ENCODE results near the gene GLRX5.

- TF ChIP-seq POLR2A (IDR thresholded peaks at IDR 0.05) (no peak), CTCF (IDR thresholded peaks at IDR 0.05) (no peak), POLR2AphosphoS5 (IDR thresholded peaks at IDR 0.05) (no peak), EP300 (IDR thresholded peaks at IDR 0.05) (no peak)
These were observed 41.1 kb downstream of the GLRX5 start for GRCh38 chr14:95575840-95576473.
